SK-N-DZ (cell line): Measurements from ENCODE around the gene HES6.

Experiments
- DNase-seq: peaks from one replicate; pipeline ENCODE4 v3.0.0-alpha.2; 2015; ENCODE audit warnings: low spot score

The HES6 gene

DNA sequence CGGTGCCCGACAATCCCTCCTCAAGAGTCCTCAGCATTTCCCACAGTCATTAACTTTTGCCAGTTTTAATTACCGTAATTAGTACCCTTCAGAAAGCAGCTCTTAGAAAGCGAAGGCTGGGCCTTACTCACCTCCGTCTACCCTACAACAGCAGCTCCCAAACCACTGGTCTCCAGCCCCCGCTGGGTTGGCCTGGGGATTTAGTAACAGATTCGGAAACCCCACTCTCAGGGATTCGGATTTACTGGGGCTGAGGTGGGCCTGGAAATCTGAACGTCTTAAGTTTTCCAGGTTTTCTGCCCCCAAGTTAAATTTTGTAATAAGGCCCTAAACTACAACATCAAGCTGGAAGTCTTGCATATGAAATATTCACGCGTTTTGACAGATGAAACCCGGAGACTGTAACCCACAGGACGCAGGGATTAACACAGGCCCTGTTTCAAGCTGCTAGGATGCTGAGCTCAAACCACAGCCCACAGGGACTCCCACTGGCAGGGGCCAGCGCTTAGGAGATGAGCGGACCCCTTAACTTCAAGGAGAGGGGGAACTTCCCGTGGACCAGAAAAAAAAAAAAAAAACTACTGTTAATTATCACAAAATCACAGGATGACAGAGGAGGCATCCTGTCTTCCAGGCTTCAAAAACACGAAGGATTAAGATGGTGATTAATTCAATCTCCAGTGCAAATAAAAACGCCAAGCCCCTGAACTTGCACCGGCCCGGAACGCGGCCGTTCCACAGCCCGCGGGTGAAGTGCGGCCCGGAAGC lies 37.3 kb downstream of the HES6 start:
- DNase-seq: no peak

DNA sequence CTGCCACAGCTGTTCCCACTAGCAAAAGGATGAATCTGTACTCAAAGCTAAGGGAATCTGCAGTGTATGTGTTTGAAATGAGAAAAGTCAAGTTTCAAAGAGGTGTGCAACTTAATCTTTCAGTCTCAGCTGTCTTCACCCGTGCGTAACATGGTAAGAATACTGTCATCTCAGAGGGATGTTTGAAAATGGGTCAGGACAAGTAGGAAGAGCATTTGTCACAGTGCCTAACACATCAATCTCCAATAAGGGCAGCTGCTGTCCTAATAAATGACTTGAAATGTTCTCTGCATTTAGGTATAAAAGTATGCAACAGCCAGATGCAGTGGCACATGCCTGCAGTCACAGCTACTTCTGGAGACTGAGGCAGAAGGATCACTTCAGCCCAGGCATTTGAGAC lies 49.4 kb downstream of the HES6 start:
- DNase-seq: no peak
